ENCODE measurements around the gene UBR4. TPM values are rescaled to one million over a fixed set of nuclear protein-coding genes. Genes with fewer than 3 reads are reported as not detected.

The UBR4 gene
- total RNA-seq, 1 experiment from 2014 or later: 126 TPM

GRCh38 chr1:19204446-19205266 is 5.4 kb downstream of the UBR4 start:
- intact Hi-C loops (cut with micrococcal nuclease; ENCODE audit: unreplicated experiment): no loop called here

GRCh38 chr1:19203440-19203839 is 6.6 kb downstream of the UBR4 start:
- no TSS peak for BruUV-seq (replicated peaks)
- H3K27ac ChIP-seq (ENCODE audit: low read length): no peak overlapping the region
- DNase-seq (ENCODE audit: low read depth, low spot score) (peak; percentile 56), ATAC-seq (peak; percentile 76)
- no peaks in the 10 kb centered on the region for H3K9me3 ChIP-seq (ENCODE audit: control insufficient read depth, insufficient read depth, low read depth, low read length)
- peaks cover 21% of the 10 kb centered on the region for H3K4me1 ChIP-seq (ENCODE audit: control insufficient read depth, insufficient read depth, low read length)
- peaks cover 6% of the 10 kb centered on the region for H3K36me3 ChIP-seq (ENCODE audit: control insufficient read depth, insufficient read depth, low read length)
- no peak overlapping the region for H3K4me3 ChIP-seq (ENCODE audit: low read depth in 2 of 2, low read length in 2 of 2)
- intact Hi-C loops (cut with micrococcal nuclease; ENCODE audit: unreplicated experiment) (no loop called here), in situ Hi-C loops (cut with HindIII; ENCODE audit: low pct_unique_long_range_greater_than_20kb, low sequenced_read_pairs) (no loop called here)
- no peaks in the 10 kb centered on the region for H3K27me3 ChIP-seq (ENCODE audit: control insufficient read depth, insufficient read depth, low read length)
- ChIA-PET CTCF (interaction anchor here (0.7 kb wide), 1 partner anchor 543 kb away, joined by 3 read pairs; no protein-coding TSS in a partner anchor), POLR2A (no interaction called here)
- TF ChIP-seq REST (IDR thresholded peaks at IDR 0.05; ENCODE audit: insufficient read depth in 1 of 2, low read depth in 2 of 2, low read length in 1 of 2): no peak
- TF ChIP-seq POLR2AphosphoS5 (IDR thresholded peaks at IDR 0.05; ENCODE audit: low read depth, low read length): no peak
- TF ChIP-seq, protein P1, sequence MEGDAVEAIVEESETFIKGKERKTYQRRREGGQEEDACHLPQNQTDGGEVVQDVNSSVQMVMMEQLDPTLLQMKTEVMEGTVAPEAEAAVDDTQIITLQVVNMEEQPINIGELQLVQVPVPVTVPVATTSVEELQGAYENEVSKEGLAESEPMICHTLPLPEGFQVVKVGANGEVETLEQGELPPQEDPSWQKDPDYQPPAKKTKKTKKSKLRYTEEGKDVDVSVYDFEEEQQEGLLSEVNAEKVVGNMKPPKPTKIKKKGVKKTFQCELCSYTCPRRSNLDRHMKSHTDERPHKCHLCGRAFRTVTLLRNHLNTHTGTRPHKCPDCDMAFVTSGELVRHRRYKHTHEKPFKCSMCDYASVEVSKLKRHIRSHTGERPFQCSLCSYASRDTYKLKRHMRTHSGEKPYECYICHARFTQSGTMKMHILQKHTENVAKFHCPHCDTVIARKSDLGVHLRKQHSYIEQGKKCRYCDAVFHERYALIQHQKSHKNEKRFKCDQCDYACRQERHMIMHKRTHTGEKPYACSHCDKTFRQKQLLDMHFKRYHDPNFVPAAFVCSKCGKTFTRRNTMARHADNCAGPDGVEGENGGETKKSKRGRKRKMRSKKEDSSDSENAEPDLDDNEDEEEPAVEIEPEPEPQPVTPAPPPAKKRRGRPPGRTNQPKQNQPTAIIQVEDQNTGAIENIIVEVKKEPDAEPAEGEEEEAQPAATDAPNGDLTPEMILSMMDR (IDR thresholded peaks at IDR 0.05): no peak
- TF ChIP-seq SIN3A (IDR thresholded peaks at IDR 0.05; ENCODE audit: borderline replicate concordance, insufficient read depth, low read depth, low read length): no peak
- no peak for TF ChIP-seq TCF7L2 (IDR thresholded peaks at IDR 0.05; ENCODE audit: low read depth, low read length)

More at GRCh38 chr1:19204446-19205266, 5.4 kb downstream of the UBR4 start:
- ChIA-PET CTCF (no interaction called here), POLR2A (interaction anchor here (0.7 kb wide), 1 partner anchor 56 kb away, joined by 3 read pairs; no protein-coding TSS in a partner anchor)
- Histone ChIP-seq H3K27me3 (ENCODE audit: control insufficient read depth, insufficient read depth, low read length) (no peaks in the 10 kb centered on the region), H3K27ac (ENCODE audit: low read length) (no peak overlapping the region), H3K4me1 (ENCODE audit: control insufficient read depth, insufficient read depth, low read length) (peaks cover 21% of the 10 kb centered on the region), H3K4me3 (ENCODE audit: low read depth in 2 of 2, low read length in 2 of 2) (no peak overlapping the region), H3K9me3 (ENCODE audit: control insufficient read depth, insufficient read depth, low read depth, low read length) (no peaks in the 10 kb centered on the region), H3K36me3 (ENCODE audit: control insufficient read depth, insufficient read depth, low read length) (peaks cover 4% of the 10 kb centered on the region)
- no peak for ATAC-seq
- in situ Hi-C loops (cut with HindIII; ENCODE audit: low pct_unique_long_range_greater_than_20kb, low sequenced_read_pairs): no loop called here
- TF ChIP-seq TCF7L2 (IDR thresholded peaks at IDR 0.05; ENCODE audit: low read depth, low read length) (no peak), SIN3A (IDR thresholded peaks at IDR 0.05; ENCODE audit: borderline replicate concordance, insufficient read depth, low read depth, low read length) (no peak)
- BruUV-seq (replicated peaks): no TSS peak
- no peak for DNase-seq (ENCODE audit: low read depth, low spot score)

GRCh38 chr1:19202396-19202795 is 7.7 kb downstream of the UBR4 start:
- no TSS peak for BruUV-seq (replicated peaks)
- Histone ChIP-seq H3K27me3 (ENCODE audit: control insufficient read depth, insufficient read depth, low read length) (no peaks in the 10 kb centered on the region), H3K4me3 (ENCODE audit: low read depth in 2 of 2, low read length in 2 of 2) (no peak overlapping the region), H3K9me3 (ENCODE audit: control insufficient read depth, insufficient read depth, low read depth, low read length) (no peaks in the 10 kb centered on the region), H3K27ac (ENCODE audit: low read length) (no peak overlapping the region), H3K4me1 (ENCODE audit: control insufficient read depth, insufficient read depth, low read length) (peaks cover 12% of the 10 kb centered on the region), H3K36me3 (ENCODE audit: control insufficient read depth, insufficient read depth, low read length) (peaks cover 15% of the 10 kb centered on the region)
- CTCF ChIA-PET: no interaction called here
- in situ Hi-C loops (cut with HindIII; ENCODE audit: low pct_unique_long_range_greater_than_20kb, low sequenced_read_pairs) (no loop called here), intact Hi-C loops (cut with micrococcal nuclease; ENCODE audit: unreplicated experiment) (no loop called here)
- ATAC-seq (no peak), DNase-seq (ENCODE audit: low read depth, low spot score) (no peak)
- TF ChIP-seq POLR2AphosphoS5 (IDR thresholded peaks at IDR 0.05; ENCODE audit: low read depth, low read length) (no peak), SIN3A (IDR thresholded peaks at IDR 0.05; ENCODE audit: borderline replicate concordance, insufficient read depth, low read depth, low read length) (no peak), TCF7L2 (IDR thresholded peaks at IDR 0.05; ENCODE audit: low read depth, low read length) (no peak), REST (IDR thresholded peaks at IDR 0.05; ENCODE audit: insufficient read depth in 1 of 2, low read depth in 2 of 2, low read length in 1 of 2) (no peak)
- TF ChIP-seq, protein P1 (IDR thresholded peaks at IDR 0.05): no peak
- POLR2A ChIA-PET: interaction anchor here (0.6 kb wide), 2 partner anchors 18 to 23 kb away, joined by 5 read pairs; no protein-coding TSS in a partner anchor

Measured in Panc1 (cell line).